HK-2 (cell line): ENCODE results near the gene ORMDL1.

ENCODE experiments used
- DNase-seq: peaks from one replicate; pipeline ENCODE4 v3.0.0-alpha.2; 2018; ENCODE audit not compliant: unreplicated experiment

The ORMDL1 gene

GRCh38 chr2:189783927-189784867 is at the start of gene ORMDL1, which contains the start of gene PMS1:
ORMDL1 (minus strand) TSS chr2:189784339; CDS start chr2:189782595, 1,744 bp downstream.
PMS1 (plus strand) TSS chr2:189784450; CDS start chr2:189791810, 7,360 bp downstream.
- DNase-seq = peak; percentile 96

- no peak for DNase-seq
These were observed 46.4 kb upstream of the ORMDL1 start for GRCh38 chr2:189830510-189830909.

- DNase-seq = no peak
These were observed 45.1 kb upstream of the ORMDL1 start for GRCh38 chr2:189829102-189829833.

DNA sequence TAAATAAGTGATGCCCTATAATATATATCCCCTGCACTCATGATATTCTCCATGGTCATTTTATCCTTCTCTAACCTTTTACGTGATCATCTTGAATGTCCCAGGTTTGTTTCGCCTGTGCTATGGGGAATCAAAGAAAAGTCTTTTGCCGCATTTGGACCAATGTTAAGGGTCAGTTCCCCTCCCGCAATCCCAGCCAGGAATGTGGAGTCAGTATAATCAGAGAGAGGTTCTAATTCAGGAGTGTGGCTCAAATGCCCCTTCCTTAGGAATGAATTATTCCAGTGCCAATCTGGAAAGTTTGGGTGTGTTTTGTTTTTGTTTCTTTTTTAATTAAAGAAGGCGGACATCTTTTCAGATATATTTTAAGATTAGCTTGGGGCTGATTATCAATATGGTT is 41.9 kb upstream of the ORMDL1 start:
- DNase-seq = no peak

DNA sequence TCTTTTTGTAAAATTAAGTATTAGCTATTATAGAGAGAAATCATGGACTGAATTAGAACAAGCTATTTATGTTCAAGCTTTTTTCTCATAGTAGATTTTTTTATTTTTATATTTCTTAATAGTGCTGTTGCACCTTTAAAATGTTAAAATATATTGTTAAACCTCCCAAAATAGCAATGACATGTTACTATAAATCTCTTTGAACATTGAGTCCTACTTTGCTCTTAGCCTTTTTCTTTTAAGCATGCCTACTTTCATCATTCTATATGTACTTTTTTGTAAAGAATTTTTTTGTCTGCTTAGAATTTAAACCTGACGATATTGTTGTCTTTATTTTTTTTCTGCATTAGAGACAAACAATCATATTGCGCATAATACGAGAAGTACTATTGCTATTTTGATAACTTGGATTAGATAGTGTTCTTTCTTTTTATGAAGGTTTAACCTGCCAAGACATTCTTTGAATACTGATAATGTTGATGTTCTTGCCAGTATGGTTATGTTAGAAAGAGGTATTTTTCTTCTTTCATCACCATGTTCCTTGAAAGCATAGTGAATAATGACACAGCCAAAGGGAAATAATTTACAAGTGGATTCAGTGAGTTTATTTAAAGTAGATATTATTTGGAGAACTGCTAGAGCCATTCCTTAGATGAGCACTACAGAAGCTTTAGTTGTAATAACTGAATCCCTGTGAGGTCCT is 40.7 kb upstream of the ORMDL1 start:
- DNase-seq = no peak

GRCh38 chr2:189821953-189822748 is 38.0 kb upstream of the ORMDL1 start:
- no peak for DNase-seq

DNA sequence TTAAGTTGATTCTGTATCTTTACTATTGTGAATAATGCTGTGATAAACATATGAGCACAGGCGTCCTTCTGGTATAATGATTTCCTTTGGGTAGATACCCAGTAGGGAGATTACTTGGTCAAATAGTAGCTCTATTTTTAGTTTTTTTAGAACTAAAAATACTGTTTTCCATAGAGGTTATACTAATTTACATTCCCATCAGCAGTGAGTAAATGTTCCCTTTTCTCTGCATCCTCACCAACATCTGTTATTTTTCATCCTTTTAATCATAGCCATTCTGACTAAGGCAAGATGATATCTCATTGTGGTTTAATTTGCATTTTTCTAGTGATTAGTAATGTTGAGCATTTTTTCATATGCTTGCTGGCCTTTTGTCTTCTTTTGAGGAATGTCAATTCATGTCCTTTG is 35.2 kb upstream of the ORMDL1 start:
- no peak for DNase-seq

DNA sequence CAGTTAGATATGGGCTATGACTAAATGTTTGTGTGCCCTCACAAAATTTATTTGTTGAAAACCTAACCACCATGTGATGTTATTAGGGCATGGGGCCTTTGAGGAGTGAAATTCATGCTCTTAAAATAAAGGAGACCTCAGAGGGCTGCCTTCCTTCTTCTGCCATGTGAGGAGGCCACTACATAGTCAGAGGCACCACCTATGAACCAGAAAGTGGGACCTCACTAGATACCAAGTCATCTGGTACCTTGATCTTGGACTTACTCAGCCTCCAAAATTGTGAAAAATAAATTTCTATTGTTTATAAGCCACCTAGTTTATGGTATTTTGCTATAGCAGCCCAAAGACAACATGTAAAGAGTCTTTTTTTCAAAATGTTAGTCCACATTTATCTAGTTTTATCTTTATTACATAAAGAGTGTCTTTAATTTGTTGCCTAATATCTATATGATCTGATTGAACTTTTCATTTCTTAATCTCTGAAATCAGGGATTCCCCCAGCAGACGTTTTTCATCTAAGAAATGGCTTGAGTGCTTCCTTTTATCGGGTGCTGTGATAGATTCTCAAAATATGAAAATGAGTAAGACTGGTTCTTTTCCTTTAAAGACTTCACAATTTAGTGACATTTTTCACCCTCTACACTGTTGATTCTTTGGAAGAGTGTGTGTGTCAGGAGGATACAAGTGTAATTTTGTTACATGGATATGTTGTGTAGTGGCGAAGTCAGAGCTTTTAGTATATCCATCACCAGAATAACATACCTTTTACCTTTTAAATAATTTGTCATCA is 34.3 kb upstream of the ORMDL1 start:
- DNase-seq = no peak

- no peak for DNase-seq
These were observed 19.3 kb upstream of the ORMDL1 start for GRCh38 chr2:189803431-189803830.

GRCh38 chr2:189802396-189802912 is 18.3 kb upstream of the ORMDL1 start:
- DNase-seq = no peak

DNA sequence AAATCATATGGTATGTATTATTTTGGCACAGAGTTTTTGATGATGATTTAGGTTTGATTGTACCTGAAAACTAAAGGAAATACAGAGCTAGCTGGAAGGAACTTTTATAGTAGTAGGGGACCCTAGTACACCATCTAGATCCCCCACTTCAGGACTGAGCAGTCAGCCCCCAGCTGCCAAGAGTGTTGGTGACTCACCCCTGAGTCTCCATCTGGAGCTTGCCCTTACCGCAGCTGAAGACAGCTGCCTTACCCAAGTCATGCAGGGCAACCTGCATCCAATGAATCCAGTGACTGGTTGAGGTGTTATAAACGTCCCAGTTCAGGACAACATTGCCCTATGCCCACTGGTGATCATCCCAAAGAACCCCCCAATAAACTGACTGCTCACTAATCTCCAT is 15.4 kb upstream of the ORMDL1 start:
- DNase-seq = no peak

- DNase-seq = no peak
These were observed 14.8 kb upstream of the ORMDL1 start for GRCh38 chr2:189799030-189799331.

DNA sequence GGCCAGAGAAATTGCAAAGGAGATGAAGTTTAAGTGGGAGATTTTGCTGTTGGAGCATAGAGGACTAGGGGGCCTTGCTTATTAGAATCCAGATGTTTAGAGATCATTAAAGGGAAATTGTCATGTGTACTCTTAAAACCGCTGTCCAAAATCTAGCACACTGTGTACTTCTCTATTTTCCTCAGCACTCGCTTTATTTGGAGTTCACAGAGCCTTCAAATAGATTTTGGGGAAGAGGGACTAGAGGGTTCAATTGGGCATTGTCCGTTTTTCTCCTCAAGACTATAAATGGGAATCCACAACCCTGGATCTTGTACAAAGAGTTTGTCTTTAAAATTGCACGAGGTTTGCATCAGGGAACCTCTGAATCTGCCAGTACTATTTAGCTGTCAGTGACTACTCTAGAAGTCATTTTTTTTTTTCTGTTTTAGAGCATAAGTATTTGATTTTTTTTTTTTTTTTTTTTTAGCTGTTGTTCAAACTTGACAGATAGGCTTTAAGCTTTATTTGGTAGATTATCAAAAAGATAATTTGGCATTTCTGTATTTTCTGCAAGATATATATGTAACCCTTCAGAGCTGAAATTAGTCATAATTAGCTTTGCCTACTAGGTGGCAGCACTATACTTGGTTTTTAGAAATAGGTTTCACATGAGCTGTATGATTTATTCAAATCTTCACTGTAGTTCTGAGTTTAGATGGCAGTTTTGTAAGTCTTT is 14.3 kb upstream of the ORMDL1 start:
- DNase-seq = no peak

DNA sequence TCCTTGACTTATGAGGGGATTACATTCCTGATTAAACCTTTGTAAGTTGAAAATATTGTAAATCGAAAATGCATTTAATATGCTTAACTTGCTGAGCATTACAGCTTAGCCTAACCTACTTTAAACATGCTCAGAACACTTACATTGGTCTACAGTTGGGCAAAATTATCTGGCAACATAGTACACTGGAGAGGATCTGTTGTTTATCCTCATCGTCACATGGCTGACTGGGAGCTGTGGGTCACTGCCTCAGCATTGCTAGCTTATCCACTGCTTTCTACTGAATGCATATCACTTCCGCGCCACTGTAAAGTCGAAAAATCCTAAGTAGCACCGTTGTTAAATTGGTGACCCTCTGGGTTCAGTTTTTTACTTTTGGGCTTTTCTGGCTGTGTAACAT is 13.8 kb upstream of the ORMDL1 start:
- DNase-seq = no peak

- no peak for DNase-seq
These were observed 10.2 kb upstream of the ORMDL1 start for GRCh38 chr2:189794310-189794709.

GRCh38 chr2:189791338-189792042 is 7.4 kb upstream of the ORMDL1 start:
- no peak for DNase-seq

DNA sequence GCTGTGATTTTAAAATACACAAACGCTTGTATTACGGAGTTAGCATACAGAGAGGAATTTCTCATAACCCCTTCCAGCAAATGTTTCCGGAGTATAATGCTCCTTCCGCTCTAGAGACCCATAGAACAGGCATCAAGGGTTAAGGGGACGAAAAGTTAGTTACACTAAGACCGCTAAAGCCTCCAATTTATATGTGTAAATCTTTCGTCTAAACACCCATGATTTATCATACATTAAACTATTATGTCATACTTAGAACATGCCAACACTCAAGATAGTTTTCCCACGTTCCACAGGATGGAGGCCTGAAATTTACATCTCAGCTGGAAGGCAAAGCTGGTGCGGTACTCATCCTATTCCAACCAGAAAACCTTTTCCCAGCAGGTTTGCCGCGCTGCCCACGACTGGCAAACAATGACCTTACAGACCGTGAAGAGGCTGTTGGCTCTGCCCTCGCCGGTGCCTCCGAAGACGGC is 650 bp downstream of the ORMDL1 start:
- no peak for DNase-seq

DNA sequence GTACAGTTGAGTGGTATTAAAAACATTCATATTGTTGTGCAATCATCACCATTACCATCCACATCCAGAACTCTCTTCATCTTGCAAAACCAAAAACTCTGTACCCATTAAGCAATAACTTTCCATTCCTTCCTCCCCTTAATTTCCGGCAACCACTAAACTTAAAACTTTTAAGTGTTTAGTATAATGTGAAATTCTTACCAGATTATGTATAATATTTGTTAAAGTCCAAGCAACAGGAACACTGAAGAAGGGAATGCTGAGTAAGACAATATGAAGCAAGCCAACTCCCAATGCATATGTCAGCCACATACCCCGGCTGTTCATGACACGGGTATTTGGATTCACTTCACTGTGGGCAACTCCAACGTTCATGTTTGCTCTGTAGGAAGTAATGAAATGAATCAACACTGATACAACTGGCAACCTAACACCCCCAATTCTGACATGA is 1.9 kb downstream of the ORMDL1 start:
- DNase-seq = no peak

DNA sequence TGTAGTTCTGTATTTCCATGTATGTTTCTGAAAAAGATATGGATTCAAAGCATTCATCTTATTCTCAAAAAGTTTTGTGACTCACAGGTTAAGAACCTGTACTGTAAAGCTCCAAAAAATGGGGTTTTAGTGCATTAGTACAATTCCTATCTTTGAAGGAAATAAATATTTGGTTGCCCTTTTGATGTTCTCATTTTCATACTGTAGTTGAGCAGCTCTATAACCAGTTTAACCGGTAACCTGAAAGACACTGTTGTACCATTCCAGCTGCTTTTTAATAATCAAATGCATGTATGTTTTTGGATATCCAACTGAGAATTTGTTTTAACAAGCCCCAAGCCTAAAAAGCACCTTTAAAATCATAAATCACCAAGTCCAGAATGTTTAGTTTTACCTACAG is 11.9 kb downstream of the ORMDL1 start:
- no peak for DNase-seq
